Activated CD8-positive, alpha-beta T cell treated with anti-CD3 and anti-CD28 coated beads for 36 hours (primary cell): ENCODE data around the gene KCNJ4. TPM values are rescaled to one million over a fixed set of nuclear protein-coding genes. Genes with fewer than 3 reads are reported as not detected.

ENCODE experiments used
- ATAC-seq: fragments of 200-7000 bp; cut with Tn5 transposase; one replicate; pipeline ENCODE4 v1.10.0; 2021; ENCODE audit warnings: mild to moderate bottlenecking, moderate library complexity
- CTCF ChIA-PET: fragments of 350-600 bp; sonication (Branson Sonifier 250); formaldehyde crosslinking; loops from one replicate; lab custom pipeline; 2021; ENCODE audit warnings: antibody characterized with exemption; lab: Charles Lee
- POLR2A ChIA-PET: fragments of 350-600 bp; sonication (Branson Sonifier 250); formaldehyde crosslinking; loops from one replicate; lab custom pipeline; 2021; ENCODE audit warnings: antibody characterized with exemption; lab: Charles Lee
- DNase-seq: peaks from one replicate; pipeline ENCODE4 v3.0.0-alpha.2; 2020
- H3K27ac Mint-ChIP-seq: one replicate; pipeline ENCODE4 v1.8.0; 2021; ENCODE audit warnings: mild to moderate bottlenecking, mixed read lengths
- H3K27me3 Mint-ChIP-seq: one replicate; pipeline ENCODE4 v1.8.0; 2021; ENCODE audit warnings: mixed read lengths
- H3K36me3 Mint-ChIP-seq: one replicate; pipeline ENCODE4 v1.8.0; 2021; ENCODE audit warnings: low read depth, mixed read lengths
- H3K4me1 Mint-ChIP-seq: one replicate; pipeline ENCODE4 v1.8.0; 2021; ENCODE audit warnings: low read depth, mixed read lengths
- H3K4me3 Mint-ChIP-seq: one replicate; pipeline ENCODE4 v1.8.0; 2021; ENCODE audit warnings: mild to moderate bottlenecking, moderate library complexity, mixed read lengths
- H3K9me3 Mint-ChIP-seq: one replicate; pipeline ENCODE4 v1.8.0; 2021; ENCODE audit warnings: mixed read lengths
- intact Hi-C: fragments of 100-400 bp; cut with micrococcal nuclease; formaldehyde crosslinking; loops from one replicate; pipeline ENCODE4 v1.10.0; 2022
- total RNA-seq, 2 experiments: library from RNA; stranded (reverse); gene quantifications; one replicate each; pipeline ENCODE4 v1.2.3, GENCODE V29; 2021
- TF ChIP-seq, protein P1 (sequence below): fragments of 200-600 bp; IDR thresholded peaks from one replicate; pipeline ENCODE4 v1.8.0; 2022; ENCODE audit warnings: antibody characterized with exemption, mild to moderate bottlenecking

The KCNJ4 gene
- total RNA-seq, 2 experiments from 2014 or later = not detected

DNA sequence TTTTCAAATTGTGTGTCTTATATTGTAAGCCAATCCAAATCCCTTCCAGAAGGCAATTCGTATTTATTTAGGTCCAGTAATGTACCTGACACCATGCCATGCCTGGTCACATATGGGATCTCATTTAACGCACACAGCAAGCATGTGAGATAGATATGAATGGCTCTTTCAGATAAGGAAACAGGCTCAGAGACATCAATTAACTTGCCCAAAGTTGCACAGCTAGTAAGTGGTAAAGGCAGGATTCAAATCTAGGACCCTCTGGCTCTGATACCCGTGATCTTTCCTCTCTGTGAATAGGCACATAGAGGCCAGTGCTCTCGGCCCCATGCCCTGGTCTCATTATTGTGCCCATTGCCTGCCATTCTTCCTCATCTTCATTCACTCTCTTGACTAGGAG is 34.3 kb downstream of the KCNJ4 start:
- no peak for DNase-seq
- ChIA-PET POLR2A (no interaction called here), CTCF (interaction anchor here (1.2 kb wide), 1 partner anchor 8 kb away, joined by 5 read pairs; no protein-coding TSS in a partner anchor)
- Mint-ChIP-seq H3K4me1 (no peaks in the 10 kb centered on the region), H3K27ac (no peak overlapping the region), H3K36me3 (no peaks in the 10 kb centered on the region), H3K4me3 (no peak overlapping the region), H3K9me3 (no peaks in the 10 kb centered on the region), H3K27me3 (no peaks in the 10 kb centered on the region)
- intact Hi-C loops = no loop called here
- TF ChIP-seq, protein P1, sequence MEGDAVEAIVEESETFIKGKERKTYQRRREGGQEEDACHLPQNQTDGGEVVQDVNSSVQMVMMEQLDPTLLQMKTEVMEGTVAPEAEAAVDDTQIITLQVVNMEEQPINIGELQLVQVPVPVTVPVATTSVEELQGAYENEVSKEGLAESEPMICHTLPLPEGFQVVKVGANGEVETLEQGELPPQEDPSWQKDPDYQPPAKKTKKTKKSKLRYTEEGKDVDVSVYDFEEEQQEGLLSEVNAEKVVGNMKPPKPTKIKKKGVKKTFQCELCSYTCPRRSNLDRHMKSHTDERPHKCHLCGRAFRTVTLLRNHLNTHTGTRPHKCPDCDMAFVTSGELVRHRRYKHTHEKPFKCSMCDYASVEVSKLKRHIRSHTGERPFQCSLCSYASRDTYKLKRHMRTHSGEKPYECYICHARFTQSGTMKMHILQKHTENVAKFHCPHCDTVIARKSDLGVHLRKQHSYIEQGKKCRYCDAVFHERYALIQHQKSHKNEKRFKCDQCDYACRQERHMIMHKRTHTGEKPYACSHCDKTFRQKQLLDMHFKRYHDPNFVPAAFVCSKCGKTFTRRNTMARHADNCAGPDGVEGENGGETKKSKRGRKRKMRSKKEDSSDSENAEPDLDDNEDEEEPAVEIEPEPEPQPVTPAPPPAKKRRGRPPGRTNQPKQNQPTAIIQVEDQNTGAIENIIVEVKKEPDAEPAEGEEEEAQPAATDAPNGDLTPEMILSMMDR = no peak
- no peak for ATAC-seq

DNA sequence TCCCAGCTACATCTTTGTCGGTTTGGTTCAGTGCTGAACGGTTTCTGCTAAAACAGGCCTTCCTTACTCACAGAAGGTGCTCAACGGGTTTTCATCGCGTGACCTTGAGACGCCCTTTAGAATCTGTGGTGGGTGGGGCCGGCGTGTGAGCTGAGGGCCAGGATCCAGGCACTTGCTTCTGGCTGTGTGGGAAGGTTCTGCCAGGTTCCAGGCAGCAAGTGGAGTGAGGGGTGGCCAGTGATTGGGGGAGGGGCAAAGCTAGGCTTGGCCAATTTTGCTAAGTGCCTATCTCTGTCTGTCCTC is 35.2 kb downstream of the KCNJ4 start:
- TF ChIP-seq, protein P1 = no peak
- Mint-ChIP-seq H3K4me3 (no peak overlapping the region), H3K36me3 (no peaks in the 10 kb centered on the region), H3K27ac (no peak overlapping the region), H3K27me3 (no peaks in the 10 kb centered on the region), H3K4me1 (no peaks in the 10 kb centered on the region), H3K9me3 (no peaks in the 10 kb centered on the region)
- DNase-seq = no peak
- intact Hi-C loops = no loop called here
- ATAC-seq = no peak
- POLR2A ChIA-PET = no interaction called here
- CTCF ChIA-PET = no interaction called here

DNA sequence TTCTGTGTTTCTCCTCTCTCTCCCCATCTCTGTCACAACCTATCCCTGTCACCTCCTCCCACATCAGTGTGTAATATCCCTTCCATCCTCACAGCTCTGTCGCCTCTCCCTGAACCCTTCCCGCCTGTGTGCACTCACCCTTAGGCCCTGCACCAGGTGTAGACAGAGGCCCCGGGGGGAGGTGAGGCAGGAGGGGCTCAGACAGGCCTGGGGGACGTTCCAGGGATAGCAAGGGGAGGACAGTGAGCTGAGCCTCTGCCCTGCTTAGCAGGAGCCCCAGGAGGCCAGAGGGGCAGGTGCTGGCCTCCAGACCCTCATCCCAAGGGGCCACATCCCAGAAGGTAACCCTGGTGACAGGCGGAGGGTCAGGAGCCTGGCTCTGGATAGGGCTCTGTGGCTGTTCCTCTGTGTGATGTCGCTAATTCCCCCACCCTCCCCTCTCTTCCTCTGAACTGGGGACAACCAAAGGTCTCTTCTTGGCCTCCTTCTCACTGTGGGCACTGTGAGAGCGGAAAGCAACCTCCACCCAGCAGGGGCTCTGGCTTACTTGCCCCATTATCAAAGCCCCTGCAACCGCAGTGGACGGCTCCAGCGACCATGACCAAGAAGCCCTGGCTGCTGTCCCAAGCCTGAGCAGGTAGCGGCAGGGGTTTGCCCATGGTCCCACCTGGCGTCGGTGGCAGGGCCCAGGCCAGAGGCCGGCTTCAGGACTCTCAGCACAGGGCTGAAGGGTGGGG is 35.7 kb downstream of the KCNJ4 start:
- ChIA-PET POLR2A (interaction anchor here (0.7 kb wide), 1 partner anchor 40 kb away, joined by 3 read pairs; no protein-coding TSS in a partner anchor), CTCF (no interaction called here)
- Mint-ChIP-seq H3K36me3 (no peaks in the 10 kb centered on the region), H3K9me3 (no peaks in the 10 kb centered on the region), H3K4me1 (no peaks in the 10 kb centered on the region), H3K27me3 (no peaks in the 10 kb centered on the region), H3K4me3 (no peak overlapping the region), H3K27ac (no peak overlapping the region)
- TF ChIP-seq, protein P1 = no peak
- intact Hi-C loops = no loop called here
- DNase-seq (no peak), ATAC-seq (no peak)

DNA sequence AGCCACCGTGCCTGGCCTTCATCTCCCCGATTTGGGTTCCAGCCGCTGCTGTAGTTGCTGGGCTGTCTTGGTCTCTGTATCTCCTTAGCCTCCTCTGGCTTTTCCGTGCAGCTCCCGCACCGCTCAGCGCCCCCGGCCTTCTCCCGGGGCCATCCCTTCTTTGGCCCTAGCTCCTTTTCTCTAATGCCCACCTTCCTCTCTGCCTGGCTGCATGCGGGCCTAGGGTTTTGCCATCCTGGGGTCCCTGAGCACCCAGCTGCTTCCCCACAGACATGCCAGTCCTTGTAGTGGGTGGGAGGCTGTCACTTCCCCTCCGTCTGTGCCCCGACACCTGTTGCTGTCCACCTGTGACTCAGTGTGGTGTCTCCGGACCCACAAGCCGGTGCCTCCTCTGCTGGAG is 36.4 kb downstream of the KCNJ4 start:
- Mint-ChIP-seq H3K27me3 (no peaks in the 10 kb centered on the region), H3K36me3 (no peaks in the 10 kb centered on the region), H3K4me3 (no peak overlapping the region), H3K9me3 (no peaks in the 10 kb centered on the region), H3K27ac (no peak overlapping the region), H3K4me1 (no peaks in the 10 kb centered on the region)
- CTCF ChIA-PET = no interaction called here
- DNase-seq (no peak), ATAC-seq (no peak)
- TF ChIP-seq, protein P1 = no peak
- POLR2A ChIA-PET = interaction anchor here (0.7 kb wide), 1 partner anchor 41 kb away, joined by 3 read pairs; no protein-coding TSS in a partner anchor
- intact Hi-C loops = no loop called here

DNA sequence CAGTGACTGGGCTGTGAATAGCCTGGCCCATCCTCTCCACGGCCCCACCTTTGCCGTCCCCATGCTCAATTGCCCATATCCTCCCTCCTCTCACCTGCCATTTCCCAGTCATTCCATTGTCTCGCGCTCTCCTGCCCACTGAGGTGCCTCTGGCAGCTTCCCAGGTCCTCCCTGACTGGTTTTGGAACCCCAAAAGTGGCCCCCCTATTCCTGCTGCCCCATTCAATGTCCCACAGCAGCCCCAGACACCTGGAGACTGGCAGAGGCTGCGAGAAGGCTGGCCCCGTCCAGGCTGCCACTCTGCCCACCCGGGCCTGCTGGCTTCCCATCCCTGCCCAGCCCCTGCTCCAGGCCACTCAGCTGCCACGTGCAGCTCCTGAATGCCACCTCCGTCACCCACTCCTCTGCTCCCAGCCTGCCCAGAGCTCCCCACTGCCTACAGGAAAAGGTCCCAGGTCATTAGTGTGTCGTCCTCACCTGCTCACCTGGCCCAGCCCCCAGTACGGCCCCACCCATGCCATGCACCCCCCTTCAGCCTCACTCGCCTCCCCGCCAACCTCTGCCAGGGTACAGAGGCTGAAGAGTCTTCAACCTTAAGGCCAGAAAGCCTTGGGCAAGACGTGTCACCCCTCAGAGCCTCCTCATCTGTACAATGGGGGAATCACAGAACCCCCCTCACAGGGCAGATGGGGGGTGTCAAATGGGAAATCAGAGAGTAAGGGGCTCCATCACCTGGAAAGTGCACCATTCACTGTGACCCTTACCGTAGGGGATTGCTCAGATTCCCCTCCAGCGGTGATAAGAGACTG is 37.5 kb downstream of the KCNJ4 start:
- Mint-ChIP-seq H3K4me3 (no peak overlapping the region), H3K27ac (no peak overlapping the region), H3K4me1 (peaks cover 2% of the 10 kb centered on the region), H3K36me3 (no peaks in the 10 kb centered on the region), H3K27me3 (peaks cover under 1% of the 10 kb centered on the region), H3K9me3 (no peaks in the 10 kb centered on the region)
- TF ChIP-seq, protein P1 = no peak
- ATAC-seq = no peak
- CTCF ChIA-PET = no interaction called here
- POLR2A ChIA-PET = interaction anchor here (0.6 kb wide), 1 partner anchor 209 kb away, joined by 3 read pairs; no protein-coding TSS in a partner anchor
- intact Hi-C loops = no loop called here
- no peak for DNase-seq
